Loucy (cell line): ENCODE results near the gene TMEM38B.

Experiments
- CTCF ChIP-seq: fragments of 200-600 bp; sonication (generic); conservative IDR thresholded peaks from 2 replicates; pipeline ENCODE4 v1.5.1; 2014; ENCODE audit warnings: mild to moderate bottlenecking, antibody characterized with exemption, low read length
- EZH2phosphoT487 ChIP-seq: fragments of 200-600 bp; IDR thresholded peaks from 2 replicates; pipeline ENCODE4 v1.6.1; 2018; ENCODE audit warnings: antibody characterized with exemption, mild to moderate bottlenecking, moderate library complexity, borderline replicate concordance

DNA sequence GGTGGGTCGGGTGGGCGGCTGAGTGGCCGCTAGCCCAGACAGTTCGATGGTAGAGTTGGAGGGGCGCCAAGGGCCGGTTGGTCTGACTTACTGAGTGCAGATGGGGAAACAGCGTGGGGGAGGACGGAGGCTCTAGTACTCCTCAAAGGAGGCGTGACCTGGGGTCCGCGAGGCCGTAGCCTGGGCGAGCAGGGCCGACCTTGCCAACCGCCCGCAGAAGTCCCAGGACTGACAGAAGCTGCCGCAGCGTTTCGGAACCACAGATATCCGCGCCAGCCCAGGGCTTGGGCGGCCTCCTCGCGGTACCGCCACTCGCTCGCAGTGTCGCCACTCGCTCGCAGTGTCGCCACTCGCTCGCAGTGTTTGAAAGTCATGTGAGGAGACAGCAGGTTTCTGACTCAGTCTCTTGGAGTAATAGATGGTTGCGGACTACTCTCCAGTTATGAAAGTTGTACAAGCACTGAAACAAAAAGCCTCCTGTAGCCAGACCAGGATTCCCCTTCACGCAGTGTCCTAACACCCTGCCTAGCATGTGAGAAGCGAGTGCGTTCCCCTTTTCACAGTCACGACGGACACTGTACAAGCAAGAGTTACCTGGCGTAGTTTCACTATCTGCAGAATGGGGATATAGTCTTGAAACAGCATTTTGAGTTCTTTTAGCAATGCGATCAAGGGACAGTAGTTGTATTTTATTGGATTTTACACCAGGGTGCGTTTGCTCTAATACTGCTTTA lies 674 bp downstream of the TMEM38B start:
- TF ChIP-seq CTCF (no peak), EZH2phosphoT487 (no peak)
